Measurements from ENCODE around the gene EIF4H. TPM values are rescaled to one million over a fixed set of nuclear protein-coding genes. Genes with fewer than 3 reads are reported as not detected.

Gene EIF4H
- total and polyA plus RNA-seq, 12 donors = 76.2 to 239 (median 191) TPM

DNA sequence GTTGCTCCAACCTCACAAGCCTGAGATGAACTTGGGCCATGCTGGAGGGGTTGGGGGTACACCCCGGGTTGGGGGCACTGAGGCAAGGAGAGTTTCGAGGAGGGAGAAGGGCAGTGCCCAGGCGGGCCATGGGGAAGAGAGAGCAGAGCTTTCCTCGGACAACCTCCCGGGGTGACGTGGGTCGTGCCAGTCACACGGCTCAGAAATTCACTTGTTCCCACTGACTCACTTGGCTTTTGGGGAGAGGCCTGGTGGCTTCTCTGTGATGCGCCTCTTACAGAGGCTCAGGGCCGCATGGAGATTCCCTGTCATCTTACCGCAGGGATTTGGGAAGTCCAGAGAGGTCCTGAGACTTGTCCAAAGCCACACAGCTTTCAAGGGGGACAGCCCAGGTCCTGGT is 38.5 kb downstream of the EIF4H start:
- DNase-seq (no peak), ATAC-seq (no peak)
- Histone ChIP-seq H3K27ac (no peak overlapping the region), H3K4me1 (peaks cover 0 to 44% (median 0%) of the 10 kb centered on the region in 9 donors), H3K36me3 (peaks cover 0 to 3% (median 0%) of the 10 kb centered on the region in 9 donors), H3K4me3 (no peak overlapping the region), H3K9me3 (no peaks in the 10 kb centered on the region), H3K27me3 (no peaks in the 10 kb centered on the region)
- 90 to 93% methylated on average over 11 of the region's 11 CpGs for WGBS, 2 donors
- TF ChIP-seq, protein P1, sequence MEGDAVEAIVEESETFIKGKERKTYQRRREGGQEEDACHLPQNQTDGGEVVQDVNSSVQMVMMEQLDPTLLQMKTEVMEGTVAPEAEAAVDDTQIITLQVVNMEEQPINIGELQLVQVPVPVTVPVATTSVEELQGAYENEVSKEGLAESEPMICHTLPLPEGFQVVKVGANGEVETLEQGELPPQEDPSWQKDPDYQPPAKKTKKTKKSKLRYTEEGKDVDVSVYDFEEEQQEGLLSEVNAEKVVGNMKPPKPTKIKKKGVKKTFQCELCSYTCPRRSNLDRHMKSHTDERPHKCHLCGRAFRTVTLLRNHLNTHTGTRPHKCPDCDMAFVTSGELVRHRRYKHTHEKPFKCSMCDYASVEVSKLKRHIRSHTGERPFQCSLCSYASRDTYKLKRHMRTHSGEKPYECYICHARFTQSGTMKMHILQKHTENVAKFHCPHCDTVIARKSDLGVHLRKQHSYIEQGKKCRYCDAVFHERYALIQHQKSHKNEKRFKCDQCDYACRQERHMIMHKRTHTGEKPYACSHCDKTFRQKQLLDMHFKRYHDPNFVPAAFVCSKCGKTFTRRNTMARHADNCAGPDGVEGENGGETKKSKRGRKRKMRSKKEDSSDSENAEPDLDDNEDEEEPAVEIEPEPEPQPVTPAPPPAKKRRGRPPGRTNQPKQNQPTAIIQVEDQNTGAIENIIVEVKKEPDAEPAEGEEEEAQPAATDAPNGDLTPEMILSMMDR (IDR thresholded peaks at IDR 0.05) = no peak
- intact Hi-C loops (cut with DNase I) = no loop called here

DNA sequence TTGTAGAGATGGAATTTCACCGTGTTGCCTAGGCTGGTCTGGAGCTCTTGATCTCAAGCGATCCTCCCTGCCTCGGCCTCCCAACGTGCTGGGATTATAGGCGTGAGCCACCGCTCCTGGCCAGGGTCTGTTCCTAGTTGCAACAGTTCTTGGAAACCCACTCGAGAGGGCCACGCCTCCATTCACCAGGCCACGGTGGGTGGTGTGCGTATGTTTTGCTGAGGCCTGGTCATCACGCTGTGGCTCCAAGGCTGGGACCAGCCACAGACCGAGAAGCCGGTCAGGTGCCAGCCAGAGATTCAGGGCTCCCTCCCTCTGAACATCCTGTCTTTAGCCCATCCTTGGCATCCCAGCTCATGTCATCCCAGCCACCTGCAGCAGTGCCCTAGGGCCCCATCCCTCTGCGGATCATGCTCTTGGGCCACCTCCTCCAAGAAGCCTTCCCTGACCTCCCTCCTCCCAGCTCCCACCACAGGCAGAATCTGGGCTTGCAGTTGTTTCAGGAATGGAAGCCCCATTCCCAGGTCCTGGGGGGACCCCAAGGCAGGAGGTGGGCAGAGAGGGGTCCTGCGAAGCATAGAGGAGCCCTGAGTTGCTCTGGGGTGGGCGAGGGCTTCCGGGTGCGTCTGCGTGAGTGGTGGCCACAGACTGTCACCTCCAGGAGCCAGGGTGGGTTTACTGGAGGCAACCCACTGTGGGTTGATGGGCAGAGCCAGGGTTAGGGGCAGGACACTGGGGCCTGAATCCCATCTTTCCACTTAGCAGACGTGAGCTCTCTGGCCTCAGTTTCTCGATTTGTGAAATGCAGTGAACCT is 40.9 kb downstream of the EIF4H start:
- intact Hi-C loops (cut with DNase I) = no loop called here
- Histone ChIP-seq H3K4me1 (peaks cover 0 to 45% (median 0%) of the 10 kb centered on the region in 9 donors), H3K27me3 (no peaks in the 10 kb centered on the region), H3K4me3 (no peak overlapping the region), H3K27ac (no peak overlapping the region), H3K9me3 (no peaks in the 10 kb centered on the region), H3K36me3 (peaks cover 0 to 3% (median 0%) of the 10 kb centered on the region in 9 donors)
- no peak for ATAC-seq
- 91 to 94% methylated on average over 21 of the region's 21 CpGs for whole genome bisulfite sequencing, 2 donors
- TF ChIP-seq, protein P1 (IDR thresholded peaks at IDR 0.05) = no peak
- no peak for DNase-seq

DNA sequence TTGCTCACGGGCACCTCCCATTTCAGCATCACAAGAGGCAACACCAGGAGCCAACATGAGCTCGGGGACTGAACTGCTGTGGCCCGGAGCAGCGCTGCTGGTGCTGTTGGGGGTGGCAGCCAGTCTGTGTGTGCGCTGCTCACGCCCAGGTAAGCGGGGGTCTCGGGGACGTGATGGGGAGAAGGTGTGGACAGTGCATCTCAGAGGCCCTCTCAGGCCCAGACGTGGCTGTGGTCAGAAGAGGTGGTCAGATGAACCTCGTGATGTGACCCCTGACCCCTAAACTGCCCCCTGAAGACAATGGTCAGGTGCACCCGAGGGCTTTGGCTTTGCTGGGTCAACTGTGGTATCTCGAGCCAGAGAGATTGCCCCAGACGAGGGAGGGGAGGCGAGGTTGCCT is 41.8 kb downstream of the EIF4H start:
- no peak for ATAC-seq
- H3K4me3 ChIP-seq = no peak overlapping the region
- peaks cover 0 to 3% (median 0%) of the 10 kb centered on the region in 9 donors for H3K36me3 ChIP-seq
- no peaks in the 10 kb centered on the region for H3K27me3 ChIP-seq
- intact Hi-C loops (cut with DNase I) = no loop called here
- TF ChIP-seq, protein P1 (IDR thresholded peaks at IDR 0.05) = no peak
- H3K4me1 ChIP-seq = peaks cover 0 to 42% (median 0%) of the 10 kb centered on the region in 9 donors
- 88% methylated on average over 15 of the region's 15 CpGs for WGBS, 2 donors
- H3K27ac ChIP-seq = no peak overlapping the region
- no peak for DNase-seq
- H3K9me3 ChIP-seq = no peaks in the 10 kb centered on the region

DNA sequence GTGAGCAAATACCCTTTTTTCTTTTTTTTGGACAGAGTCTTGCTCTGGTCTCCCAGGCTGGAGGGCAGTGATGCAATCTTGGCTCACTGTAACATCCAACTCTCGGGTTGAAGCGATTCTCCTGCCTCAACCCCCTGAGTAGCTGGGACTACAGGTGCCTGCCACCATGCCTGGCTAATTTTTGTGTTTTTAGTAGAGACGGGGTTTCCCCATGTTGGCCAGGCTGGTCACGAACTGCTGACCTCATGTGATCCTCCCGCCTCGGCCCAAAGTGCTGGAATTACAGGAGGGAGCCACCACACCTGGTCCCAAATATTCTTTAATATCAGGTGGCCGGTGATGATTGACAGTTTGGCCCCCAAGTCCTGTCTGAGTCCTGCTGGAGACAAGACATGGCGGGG is 42.2 kb downstream of the EIF4H start:
- WGBS, 2 donors = 80 to 88% methylated on average over 8 of the region's 8 CpGs
- no peak for ATAC-seq

More for the DNA sequence above, 42.2 kb downstream of the EIF4H start:
- TF ChIP-seq, protein P1 (IDR thresholded peaks at IDR 0.05) = no peak
- no peak overlapping the region for H3K4me3 ChIP-seq
- H3K9me3 ChIP-seq = no peaks in the 10 kb centered on the region
- no peak overlapping the region for H3K27ac ChIP-seq
- no peak for DNase-seq
- no peaks in the 10 kb centered on the region for H3K27me3 ChIP-seq
- peaks cover 0 to 42% (median 0%) of the 10 kb centered on the region in 9 donors for H3K4me1 ChIP-seq
- intact Hi-C loops (cut with DNase I) = no loop called here
- peaks cover 0 to 3% (median 0%) of the 10 kb centered on the region in 9 donors for H3K36me3 ChIP-seq
